ENCODE measurements around the gene SRGAP3.

- TF ChIP-seq CTCF (IDR thresholded peaks at IDR 0.05) (no peak), EP300 (IDR thresholded peaks at IDR 0.05) (no peak), POLR2A (IDR thresholded peaks at IDR 0.05) (no peak), POLR2AphosphoS5 (IDR thresholded peaks at IDR 0.05) (no peak)
These were observed 5.3 kb upstream of the SRGAP3 start for GRCh38 chr3:9254764-9255163.

Data from gastroesophageal sphincter (tissue), 3 donors.